Right renal pelvis (tissue), 4 donors: ENCODE results near the gene SULT1C2. TPM values are rescaled to one million over a fixed set of nuclear protein-coding genes. Genes with fewer than 3 reads are reported as not detected.
A peak's percentile ranks its signal among the peaks of the same experiment; 100 is the strongest.
"Not testable (repeated sequence)": the region's sequence is repeated elsewhere in the genome, so short reads cannot be mapped to it uniquely, and the experiment has no call there.

Experiments
- DNase-seq, 4 donors: peaks; one replicate each; pipeline ENCODE4 v3.0.0-alpha.2; 2013; ENCODE audit warnings: low read depth in 4 of 4, low spot score in 3 of 4, missing footprints in 1 of 4
- polyA plus RNA-seq, 4 donors: library from polyadenylated mRNA; unstranded; fragments of 120-200 nt; gene quantifications; one replicate each; pipeline ENCODE4 v1.2.1, GENCODE V29; 2013; ENCODE audit not compliant: insufficient read length in 4 of 4

The SULT1C2 gene
- polyA plus RNA-seq, result 10 to 100 TPM; 44.0 to 62.5 (median 50.0) TPM

DNA sequence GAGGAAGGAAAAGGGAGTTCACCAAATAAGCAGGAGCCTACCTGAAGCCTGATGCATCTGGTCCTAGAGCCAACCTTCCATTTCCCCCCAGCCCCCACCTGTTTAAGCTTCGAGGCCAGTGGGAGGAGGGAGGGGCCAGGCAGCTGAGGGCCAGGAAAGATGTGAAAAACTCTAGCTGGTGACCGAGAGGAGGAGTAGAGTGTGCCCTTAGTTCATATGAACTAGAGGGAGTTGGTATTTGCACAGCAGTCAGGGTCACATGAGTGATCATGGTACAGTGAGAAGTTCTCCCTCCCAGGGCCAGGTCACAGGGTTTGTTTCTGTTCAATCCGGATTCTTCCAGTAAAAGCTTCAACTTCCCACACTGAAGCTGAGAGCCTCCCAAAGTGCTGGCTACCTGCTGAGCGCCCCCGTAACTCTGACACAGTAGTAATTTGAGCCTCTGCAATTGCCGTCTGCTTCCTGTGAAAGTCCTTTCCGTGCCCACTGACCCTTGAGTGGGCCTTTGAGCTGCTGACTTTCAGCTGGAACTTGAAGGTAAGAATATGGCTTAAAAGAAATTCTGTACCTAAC is at the start of gene SULT1C2:
SULT1C2 (plus strand) TSS at position 362 of the 573 bp plus-strand sequence. CDS start 4,773 bp downstream, outside the sequence.
- peak; percentile 52 to 82 (median 81) for DNase-seq

DNA sequence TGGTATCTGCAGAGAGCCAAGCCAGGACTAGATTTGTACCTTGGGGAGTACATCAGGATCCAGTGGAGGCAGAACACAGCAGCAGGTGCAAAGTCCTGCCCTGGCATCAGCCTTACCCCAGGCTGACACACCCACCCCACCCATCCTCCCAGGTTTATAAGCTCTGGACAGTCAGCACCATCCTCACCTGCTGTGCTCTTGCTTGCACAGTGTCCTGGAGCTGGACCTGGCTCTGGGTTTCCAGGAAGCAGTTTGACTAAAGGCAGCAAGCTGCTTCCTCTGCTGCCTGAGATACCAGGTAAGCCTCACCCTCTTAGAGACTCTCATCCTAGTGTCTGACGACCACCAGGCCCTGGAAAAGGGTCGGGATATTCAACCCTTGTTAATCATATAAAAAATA is 48.9 kb upstream of the SULT1C2 start, which contains the start of gene SULT1C3:
SULT1C3 (plus strand) TSS at position 183 of the 400 bp plus-strand sequence. CDS start 7,227 bp downstream, outside the sequence.
- no peak for DNase-seq

DNA sequence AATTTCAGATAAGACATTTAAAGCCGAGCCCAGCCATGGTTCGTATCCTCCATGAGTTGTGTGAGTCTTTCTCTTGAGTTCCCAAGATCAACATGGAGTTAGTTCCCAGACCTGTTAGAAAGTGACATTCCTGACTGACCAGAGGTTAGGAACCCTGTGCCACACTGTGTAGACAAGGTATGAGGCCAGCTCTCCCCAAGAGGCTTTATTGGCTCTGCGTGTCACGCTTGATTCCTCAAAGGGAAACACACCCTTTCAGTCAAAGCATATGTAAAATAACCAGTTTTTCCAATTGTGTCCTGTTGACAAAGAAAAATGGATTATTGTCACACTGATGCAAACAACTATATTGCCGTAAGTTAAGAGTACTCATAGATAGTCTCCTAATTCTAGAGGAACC is 47.7 kb upstream of the SULT1C2 start:
- DNase-seq, result no peak

DNA sequence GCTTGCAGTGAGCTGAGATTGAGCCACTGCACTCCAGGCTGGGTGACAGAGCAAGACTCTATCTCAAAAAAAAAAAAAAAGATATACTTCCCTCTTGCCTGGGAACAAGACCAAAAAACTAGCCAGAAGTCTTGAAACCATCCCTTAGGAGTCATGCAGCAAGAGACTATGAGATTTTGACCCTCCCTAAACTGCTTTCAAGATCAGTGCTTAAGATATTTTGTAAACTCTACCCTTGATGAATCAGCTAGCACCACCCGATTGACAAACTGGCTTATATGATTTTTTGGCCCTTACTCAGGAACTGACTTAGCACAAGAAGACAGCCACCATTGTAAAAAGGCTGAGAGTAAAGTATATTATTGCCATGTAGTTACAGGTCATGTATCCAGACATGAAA is 45.1 kb upstream of the SULT1C2 start:
- DNase-seq, result no peak

DNA sequence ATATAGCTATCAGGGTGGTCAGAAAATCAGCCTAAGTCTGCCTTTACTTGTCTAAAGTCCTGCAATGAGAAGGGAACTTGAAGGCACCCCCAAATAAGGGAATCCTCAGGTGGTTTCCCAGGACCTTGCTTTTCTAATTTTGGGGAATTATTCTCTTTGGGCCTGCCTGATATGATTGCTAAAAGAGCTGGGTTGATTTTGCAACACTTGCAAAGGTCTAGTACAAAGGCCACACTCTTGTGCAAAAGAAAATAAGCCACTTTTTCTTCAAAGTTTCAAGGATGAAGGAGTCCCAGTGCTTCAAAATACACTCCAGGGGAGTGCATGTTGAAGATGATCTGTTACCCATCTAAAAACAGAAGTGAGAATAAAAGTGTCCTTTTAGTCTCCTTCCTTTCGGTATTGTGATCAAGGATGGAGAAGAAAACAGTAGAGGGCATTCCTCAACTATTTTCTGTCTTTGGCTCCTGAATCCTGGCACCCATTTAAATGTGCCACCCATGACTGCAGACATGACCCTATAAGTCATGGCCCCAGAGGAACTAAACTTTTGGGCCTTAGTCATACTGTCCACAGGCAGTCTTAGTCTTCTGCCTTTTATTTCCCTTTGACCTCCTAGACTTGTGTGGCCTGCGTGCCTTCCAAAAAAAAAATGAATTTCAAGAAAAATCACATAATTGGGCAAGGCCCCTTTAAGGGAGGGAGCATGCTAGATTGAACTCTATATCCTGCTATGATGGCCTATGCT is 43.9 kb upstream of the SULT1C2 start:
- DNase-seq, result no peak

DNA sequence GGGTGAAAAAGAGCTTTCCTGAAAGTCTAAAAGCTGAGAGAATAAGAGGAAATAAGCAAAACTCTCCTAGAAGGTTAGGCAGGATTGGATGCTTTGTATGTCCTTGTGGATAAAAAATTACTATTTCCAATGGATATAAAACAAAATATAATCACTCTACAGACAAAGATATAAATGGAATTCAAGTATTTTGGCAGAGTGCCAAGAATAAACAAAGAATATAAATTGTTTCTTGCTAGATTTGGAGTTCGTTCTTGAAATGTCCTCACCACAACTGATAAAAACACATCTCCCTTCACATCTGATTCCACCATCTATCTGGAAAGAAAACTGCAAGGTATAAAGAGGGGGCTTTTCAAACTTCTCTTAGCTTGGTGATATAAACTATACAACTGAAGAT is 35.6 kb upstream of the SULT1C2 start:
- no peak for DNase-seq

DNA sequence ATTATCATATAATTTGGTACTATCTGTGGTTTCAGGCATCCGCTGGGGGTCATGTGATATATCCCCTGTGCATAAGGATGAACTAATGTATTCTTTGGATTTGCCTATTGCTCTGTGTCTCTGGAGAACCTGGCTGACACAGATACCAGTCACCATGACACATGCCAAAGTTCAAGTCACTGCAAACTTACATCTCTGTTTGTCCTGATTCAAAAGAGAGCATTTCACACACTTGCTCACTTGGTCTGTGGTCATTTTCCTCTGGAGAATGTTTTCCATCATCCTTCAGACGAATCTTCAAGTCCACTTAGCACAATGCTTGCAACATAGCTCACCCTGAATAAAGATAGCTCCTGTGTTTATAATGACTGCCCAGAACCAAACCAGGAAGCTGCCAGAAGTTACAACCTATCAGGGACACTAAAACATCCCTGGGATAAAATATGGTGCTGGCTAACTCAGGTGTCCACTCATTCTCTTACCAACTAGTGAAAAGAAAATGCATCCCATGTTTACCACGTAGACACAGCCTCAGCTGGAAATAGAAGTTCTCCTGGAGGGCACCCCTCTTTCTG is 30.9 kb upstream of the SULT1C2 start:
- no peak for DNase-seq

DNA sequence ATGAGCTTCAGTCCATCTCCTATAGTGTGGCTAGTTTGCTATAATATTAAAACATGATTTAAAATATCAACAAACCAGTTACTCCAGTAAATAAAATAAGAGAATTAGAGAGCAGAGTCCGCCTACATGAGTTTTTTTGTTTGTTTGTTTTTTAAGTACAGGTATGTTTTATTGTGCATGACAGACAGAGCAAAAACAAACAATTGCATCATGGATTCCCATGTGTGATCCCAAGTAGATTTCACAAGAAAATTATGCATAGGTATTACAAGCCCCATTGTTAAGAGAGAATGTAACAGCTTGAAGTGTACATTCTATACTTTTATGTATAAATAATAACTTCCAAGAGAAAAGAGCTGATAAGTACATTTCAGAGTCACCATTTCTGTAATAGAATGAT is 27.9 kb upstream of the SULT1C2 start:
- DNase-seq, result no peak

DNA sequence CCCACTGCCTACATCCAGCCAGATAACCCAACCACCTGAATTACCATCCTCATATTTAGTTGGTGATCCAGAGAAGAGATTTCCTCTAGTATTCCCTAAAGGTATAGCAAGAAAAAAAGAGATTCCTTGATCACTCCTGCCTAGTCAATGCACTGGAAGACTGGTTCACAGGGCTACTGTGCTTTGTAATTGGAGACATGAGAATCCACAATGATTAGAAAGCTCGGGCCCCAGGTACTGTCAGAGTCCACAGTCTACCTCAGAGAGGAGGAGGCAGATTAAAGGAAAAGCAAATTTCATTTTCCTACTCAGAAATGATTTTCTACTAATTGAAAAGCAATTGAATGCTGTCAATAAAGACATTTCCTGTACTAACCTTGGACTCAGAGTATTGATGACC is 26.7 kb upstream of the SULT1C2 start:
- no peak for DNase-seq

DNA sequence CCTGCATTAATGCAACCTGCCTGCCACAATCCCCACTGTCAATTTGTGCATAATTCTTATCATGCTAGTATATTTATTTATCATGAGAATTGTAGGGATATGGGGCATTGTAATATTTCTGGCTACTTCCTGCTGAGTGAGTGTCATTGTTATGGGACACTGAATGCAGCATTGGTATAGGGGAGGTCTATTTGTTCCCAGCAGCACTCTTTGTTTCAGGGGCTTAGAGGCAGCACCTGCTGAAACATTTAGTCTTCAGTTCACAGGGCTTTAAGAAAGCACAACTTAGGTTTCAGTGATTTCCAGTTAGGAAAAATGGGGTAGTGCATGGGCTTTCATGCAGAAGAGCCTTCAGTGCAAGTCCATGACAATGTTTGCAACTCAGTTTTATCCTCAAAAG is 25.3 kb upstream of the SULT1C2 start:
- DNase-seq, result no peak

DNA sequence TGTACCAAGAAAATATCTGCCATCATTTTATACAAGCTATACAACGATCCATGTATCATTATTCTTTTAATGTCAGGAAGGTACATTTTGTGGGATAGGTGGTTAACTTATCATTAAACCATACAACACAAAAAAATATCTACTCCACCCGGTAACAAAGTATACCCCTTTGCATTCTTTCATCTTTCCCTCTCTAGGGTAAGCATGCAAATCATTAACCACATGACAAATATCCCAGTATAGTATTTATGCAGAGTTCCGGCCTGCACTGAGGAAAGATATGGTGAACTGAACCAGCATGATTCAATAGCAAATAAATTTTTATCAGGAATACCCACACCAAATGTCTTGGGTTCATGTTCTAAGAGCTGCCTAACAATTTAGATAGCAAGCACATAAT is 22.5 kb upstream of the SULT1C2 start:
- DNase-seq, result no peak

DNA sequence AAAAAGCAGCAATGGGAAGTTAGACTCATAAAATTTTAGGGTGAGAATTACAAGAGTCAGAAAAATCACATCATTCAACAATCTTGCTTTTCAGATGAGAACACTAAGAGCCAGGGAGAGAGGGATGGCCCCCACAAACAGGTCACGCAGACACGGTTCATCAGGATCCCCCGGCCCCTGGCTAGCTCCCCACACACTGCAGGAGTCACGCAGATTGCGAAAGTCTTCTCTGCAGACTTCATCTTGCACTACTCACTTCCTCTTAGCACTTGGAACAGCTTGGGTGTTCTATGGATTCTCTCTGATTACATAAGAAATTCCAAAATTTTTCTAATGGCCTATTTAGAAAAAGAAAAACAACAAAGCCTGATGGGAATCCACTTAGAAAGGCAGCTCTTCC is 21.6 kb upstream of the SULT1C2 start:
- DNase-seq, result no peak

DNA sequence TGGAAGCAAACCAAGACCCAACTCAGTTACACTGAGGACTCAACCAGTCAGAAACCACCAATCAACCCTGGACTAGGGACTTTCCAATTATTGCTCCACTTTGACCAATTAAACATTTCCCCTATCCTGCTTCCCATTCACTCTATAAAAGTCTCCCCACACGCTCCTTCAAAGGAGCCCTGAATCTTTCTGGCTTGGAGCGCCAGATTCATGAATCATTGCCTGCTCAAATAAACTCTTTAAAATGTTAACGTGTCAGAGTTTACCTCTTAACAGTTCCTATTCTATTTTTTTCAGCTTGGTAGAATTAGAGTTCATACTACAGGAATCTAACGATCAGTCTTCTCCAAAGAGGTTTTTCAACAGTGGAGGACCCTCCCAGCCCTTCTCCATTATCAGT is 20.7 kb upstream of the SULT1C2 start:
- no peak for DNase-seq

DNA sequence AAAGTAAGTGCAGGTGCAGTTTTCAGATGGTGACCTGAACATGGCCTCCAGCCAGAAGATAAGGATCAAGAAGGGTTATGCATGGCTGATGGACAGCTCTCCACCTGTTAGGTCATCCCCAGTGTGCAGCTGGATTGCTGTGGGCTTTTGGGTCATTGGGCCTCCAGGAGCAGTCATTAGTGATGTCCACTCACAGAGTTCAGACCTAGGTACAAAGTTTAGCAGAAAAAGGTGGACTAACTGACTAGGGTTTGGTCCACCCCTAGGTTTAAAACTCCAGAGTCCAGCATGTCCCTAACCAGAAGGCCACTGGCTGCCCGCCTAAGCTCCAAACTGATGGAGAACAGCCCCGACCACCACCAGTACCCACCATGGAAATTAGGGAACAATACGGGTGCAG is 18.3 kb upstream of the SULT1C2 start:
- no peak for DNase-seq

DNA sequence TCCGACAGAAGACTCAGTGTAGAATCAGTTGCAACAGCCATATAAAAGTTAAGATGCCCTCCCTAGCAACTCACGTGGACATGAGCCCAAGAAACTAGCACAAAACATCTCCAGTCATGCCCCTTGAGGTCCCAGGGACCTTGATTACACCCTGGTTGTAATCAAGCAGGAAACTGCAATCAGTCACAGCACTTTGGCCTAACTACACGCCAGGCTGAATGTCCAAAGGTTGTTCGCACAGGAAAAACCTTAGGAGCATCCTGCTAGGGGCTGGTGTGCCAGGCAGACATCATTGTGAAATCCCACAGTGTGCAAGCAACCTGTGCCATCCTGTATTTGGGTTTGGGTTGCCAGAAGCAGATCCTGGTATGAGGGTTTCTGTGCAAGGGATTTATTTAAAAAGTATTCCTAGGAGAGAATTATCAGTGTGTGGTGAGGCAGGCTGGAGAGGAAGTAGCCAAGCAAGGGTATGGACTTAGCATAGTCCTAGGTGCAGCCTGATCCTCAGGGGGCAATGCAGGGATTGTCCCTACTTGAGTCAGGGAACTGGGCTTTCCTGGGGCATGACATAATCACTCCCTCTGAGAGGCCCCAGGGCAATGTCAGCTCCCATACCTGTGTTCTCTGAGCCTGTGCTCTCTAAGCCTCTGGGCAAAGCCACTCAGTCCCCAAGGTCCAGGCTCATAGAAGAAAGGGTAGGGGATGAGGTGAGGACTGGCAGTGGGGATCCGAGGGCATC is 17.8 kb upstream of the SULT1C2 start:
- DNase-seq, result no peak

DNA sequence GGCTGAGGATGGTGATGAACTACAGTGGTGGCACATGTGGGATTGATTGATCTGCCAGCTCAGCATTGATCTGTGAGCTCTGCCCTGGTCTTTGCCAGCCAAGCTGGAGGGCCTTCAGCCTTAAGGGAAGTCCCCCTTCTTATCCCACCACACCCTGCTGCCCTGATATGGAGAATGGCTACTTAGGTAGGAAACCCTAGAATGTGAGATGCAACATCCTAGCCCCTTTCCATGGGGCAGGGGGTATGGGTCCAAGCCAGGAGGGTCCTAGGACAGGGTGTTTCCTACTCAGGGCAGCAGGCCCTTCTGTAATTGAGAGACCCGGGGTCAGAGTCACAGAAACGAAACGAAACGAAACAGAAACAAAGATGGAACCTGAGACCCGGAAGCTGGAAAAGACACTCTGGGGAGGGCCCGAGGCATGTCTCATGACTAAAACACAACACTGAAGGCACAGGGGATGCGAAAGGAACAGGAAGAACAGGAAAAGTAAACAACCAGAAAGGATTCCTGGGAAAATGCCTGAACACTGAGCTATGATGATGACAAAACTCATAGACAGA is 16.9 kb upstream of the SULT1C2 start:
- peak; percentile 31 to 60 (median 46) for DNase-seq

DNA sequence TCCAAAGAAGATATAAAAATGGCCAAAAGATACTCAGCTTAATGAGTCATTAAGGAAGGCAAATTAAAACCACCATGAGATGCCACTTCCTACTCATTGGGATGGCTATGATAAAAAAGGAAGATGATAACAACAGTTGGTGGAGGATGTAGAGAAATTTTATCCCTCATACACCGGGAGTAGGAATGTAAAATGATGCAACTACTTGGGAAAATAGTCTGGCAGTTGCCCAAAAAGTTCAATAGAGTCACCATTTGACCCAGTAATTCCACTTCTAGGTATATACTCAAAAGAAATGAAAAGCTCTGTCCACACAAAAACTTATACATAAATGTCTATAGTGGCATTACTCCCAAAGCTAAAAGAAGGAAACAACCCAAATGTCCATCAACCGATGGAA is 10.1 kb upstream of the SULT1C2 start:
- no peak for DNase-seq

DNA sequence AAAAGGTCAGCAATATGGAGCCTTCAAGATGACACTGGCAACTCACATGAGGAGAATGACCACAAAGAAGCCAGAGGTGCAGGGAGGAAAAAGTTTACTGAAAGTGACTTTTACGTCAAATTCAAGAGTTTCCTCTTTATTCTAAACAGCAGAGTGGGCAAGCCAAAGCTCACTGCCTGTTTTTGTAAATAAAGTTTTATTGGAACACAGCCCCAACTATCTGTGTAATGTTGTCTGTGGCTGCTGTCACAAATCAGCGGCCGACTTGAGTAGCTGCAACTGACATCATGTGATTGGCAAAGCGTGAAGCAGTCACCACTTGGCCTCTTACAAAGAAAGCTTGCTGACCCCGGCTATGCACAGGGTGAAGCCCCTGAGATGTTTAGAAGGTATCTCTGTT is 9.2 kb upstream of the SULT1C2 start:
- no peak for DNase-seq

DNA sequence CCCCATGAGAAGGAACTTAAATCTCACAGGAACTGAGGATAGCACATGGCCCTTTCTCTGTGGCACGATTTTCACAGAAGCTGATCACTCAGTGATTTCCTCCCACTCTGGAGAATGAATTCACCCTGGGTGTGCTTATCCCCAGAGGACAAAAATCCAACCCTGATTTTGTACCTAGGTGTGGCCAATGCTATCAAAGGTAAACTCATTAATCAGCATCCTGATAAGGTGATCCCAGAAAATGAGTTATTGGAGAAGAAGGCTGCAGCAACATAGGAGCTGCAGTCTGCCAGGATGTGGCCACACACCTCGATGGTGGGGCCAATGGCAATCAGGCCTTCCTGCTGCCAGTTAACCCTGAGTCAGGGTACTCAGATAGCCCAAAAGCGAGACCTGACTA is 8.2 kb upstream of the SULT1C2 start:
- DNase-seq, result no peak

DNA sequence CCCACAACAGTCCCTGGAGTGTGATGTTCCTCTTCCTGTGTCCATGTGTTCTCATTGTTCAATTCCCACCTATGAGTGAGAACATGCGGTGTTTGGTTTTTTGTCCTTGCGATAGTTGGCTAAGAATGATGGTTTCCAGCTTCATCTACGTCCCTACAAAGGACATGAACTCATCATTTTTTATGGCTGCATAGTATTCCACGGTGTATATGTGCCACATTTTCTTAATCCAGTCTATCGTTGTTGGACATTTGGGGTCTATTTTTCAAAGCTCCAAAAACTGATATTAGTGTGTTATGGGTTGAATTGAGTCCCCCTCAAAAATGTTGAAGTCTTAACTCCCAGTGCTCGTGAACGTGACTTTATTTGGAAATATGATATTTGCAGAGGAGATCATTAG is 4.1 kb upstream of the SULT1C2 start:
- DNase-seq, result not testable (repeated sequence)

DNA sequence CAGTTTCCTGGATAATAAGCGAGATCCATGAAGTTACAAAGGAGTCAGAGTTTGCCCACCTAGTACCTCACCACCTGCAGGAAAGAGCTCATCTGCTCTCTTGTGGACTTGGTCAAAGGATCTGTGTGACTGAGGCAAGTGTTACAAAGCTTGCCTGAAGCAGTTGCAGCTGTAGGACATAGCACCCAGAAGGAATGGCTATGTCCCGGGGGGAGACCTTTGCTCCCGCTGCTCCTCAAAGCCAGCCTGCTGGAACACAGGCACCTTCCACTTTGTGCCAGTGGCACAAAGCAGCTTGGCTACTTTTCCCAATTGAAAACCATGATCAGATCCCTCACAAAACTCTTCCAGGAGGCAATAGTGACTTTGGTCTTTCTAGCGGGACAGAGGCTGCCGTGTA is 3.1 kb upstream of the SULT1C2 start:
- no peak for DNase-seq
